Keratinocyte (primary cell): ENCODE measurements around the gene SRL.

Experiments
- CTCF ChIP-seq, 3 experiments: IDR thresholded peaks in 1 of 3; conservative IDR thresholded peaks in 1 of 3; optimal IDR thresholded peaks in 1 of 3; 2 replicates in 2 of 3; 3 replicates in 1 of 3; pipeline versions ENCODE3 to v1.5.1; 2011; ENCODE audit warnings: low read length in 3 of 3, mild to moderate bottlenecking in 3 of 3, moderate library complexity in 2 of 3, control low read depth in 1 of 3, inconsistent platforms in 1 of 3; ENCODE audit not compliant: insufficient read depth in 2 of 3; ENCODE audit errors: extremely low read depth in 1 of 3
- EZH2 ChIP-seq: IDR thresholded peaks from one replicate; pipeline ENCODE4 v1.6.1; 2012; ENCODE audit warnings: inconsistent platforms, mild to moderate bottlenecking, low read length, moderate library complexity

- TF ChIP-seq CTCF (optimal IDR thresholded peaks at IDR 0.05 in 1 of 3, IDR thresholded peaks at IDR 0.05 in 1 of 3, conservative IDR thresholded peaks at IDR 0.05 in 1 of 3; ENCODE audit: extremely low read depth in 1 of 3, insufficient read depth in 2 of 3, low read length in 3 of 3), result peak in 1 of 3 experiments; percentile 40
- TF ChIP-seq EZH2, result no peak
Measured at GRCh38 chr16:4232541-4233386, 9.1 kb downstream of the SRL start.
